ENCODE data around the gene LDAH.

Gene LDAH

DNA sequence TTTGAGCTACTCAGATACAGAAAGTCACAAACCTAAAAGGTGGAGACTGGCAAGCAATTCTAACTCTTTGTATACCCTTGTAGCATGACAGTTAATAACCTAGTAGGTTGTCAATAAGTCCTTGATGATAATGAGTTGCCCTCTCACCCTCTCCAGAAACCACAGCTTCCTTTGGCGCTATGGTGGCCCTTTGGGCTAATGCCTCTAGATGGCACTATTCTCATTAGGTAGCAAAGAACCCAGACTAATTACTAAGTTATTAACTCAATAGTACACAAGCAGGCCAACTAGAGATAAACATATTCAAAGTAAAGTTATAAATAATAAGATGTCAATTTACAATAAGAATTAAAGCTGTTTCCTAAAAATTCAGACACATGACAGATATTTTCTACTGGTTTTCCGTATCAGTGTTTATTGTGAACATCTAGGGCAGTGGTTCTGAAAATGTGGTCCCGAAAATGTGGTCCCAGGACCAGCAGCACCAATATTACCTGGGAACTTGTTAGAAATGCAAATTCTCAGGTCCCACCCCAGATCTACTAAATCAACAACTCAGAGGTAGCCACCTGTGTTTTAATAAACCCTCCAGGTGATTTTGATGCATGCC lies 41.1 kb downstream of the LDAH start:
- DNase-seq (ENCODE audit: low read depth), result peak; percentile 20

DNA sequence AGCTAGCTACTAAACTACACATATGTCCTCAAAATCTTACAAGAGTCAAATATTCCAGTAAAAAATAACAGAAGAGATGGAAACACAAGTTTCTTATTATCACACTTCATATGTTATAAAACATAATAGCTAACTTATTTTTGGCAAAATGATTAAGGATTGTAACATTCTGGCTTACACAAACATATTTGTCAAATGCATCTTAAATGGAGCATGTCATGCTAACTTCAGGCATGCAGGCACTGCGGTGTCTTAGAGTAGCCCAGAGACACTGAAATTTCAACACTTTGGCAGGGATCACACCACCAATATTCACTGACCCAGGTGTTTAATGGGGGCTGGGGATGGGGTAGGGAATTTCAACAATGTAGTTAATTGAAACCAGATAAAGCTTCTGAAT lies 51.6 kb downstream of the LDAH start:
- no peak for DNase-seq (ENCODE audit: low read depth)

DNA sequence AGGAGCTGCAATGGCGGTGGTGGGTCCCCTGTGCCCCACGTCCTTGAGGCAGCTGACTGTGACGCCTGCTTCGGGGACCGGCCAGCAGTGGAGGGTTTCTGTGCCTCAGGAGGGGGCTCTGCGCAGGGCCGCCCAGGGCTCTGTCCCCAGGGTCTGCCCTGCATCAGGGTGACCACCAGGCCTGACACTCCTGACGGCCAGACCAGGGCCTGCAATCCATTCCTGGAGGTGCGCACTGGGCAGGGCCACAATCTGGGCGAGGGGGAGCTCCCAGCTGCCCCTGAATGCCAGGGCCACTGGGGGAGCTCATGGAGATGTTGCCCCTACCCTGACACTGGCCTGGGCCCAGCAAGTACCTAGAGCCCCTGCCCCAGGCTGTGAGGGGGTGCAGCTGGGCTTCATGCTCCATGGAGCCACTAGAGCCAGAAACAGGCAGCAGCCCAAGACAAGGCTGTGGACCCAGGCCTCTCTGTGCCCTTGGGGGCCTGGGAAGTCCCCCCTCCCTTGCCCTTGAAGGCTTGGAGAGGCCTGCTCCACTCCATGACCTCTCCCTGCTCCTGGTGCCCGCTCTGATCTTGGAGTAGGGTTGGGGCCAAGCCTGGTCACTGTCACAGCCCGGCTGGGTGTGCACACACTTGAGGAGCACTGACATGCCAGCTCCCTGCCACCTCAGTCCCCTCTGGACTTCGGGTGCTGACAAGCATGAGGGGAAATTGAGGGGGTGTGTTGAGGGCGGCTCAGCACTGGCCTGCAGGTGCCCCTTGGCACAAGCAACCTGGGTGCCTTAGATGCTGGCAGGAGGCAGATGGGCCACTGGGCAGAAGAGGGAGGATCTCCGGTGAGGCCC lies 55.9 kb downstream of the LDAH start:
- no peak for DNase-seq (ENCODE audit: low read depth)

DNA sequence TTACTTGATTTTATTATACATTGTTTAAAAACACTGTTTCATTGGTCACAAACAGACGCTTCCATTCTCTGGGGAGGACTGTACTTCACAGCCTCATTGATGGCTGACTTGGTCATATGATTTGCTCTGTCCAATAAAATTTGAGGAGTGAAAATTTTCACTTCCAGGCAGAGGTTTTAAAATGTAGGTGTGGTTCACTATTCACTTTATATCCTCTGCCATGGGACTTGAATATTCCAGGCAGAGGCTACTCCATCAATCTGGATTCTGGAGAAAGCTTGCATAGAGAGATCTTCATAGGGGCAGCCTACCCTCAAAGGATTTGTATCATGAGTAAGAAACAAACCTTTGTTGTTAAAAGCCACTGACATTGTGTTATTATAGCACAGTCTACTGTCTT lies 56.7 kb downstream of the LDAH start:
- no peak for DNase-seq (ENCODE audit: low read depth)

DNA sequence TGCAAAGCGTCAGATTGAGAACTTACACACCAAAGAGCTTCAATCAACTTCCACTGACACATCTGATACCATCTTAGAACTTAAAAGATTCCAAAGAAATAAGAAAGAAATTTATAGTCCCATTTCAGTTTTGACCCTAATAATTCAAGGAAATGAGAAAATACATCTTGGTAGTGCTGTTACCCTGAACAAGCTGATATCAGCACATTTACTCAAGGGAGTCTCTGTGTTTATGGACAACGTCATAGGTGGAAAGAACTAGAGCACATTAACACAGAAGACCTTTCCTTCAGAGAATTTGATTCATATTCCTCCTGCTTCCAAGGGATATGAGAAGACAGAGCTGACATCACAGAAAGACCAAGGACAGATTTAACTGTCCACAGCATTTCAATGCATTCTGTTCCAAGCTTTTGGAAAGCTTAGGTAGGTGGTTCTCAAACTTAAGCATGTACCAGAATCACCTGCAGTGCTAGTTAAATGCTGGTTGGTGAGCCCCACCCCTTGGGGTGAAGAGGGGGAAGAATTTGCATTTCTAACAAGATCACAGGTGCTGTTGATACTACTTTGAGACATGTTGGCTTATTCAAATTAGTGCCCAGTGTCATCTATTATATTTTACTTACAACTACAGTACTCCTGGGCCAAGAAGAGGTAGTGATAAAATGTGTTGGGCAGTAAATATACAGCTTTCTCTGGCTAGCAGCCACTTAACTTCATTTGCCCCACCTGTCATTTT lies 59.8 kb downstream of the LDAH start:
- DNase-seq (ENCODE audit: low read depth), result no peak

DNA sequence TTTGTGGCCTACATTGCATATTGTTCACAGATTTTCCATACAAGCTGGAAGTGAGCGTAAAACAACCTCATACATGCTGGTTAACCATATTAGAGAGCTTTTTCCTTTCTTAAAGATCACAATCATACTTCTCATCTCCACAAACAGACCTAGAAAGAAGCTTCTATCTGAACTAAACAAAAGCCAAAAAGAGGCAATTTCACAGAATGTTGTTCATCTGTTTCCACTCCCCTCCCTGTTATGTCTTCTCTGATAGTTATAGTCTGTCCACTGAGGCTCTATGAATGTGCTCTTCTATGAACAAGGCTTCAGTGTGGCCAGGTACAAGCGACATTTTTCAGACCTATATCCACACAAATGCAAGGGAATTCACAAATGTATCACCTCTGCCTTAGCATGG lies 63.4 kb downstream of the LDAH start:
- no peak for DNase-seq (ENCODE audit: low read depth)

DNA sequence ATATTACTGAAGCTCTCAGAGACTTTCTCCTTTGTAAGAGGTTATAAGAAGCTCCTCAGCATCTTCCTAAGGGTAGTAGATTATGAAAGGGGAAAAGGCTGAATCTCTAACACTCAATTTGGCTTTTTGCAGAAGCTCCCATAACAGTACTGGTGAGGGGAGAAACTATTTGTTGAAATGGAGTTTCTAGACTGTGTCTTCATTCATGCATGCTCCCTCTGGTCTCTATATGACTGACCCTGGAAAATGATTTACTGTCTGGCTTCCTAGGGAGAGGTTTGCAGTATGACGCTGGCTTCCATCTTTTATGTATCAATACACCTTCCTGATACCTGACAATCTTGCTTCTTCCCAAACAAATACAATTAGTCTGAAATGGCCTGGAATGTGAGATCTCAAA lies 63.9 kb downstream of the LDAH start:
- DNase-seq (ENCODE audit: low read depth), result no peak

DNA sequence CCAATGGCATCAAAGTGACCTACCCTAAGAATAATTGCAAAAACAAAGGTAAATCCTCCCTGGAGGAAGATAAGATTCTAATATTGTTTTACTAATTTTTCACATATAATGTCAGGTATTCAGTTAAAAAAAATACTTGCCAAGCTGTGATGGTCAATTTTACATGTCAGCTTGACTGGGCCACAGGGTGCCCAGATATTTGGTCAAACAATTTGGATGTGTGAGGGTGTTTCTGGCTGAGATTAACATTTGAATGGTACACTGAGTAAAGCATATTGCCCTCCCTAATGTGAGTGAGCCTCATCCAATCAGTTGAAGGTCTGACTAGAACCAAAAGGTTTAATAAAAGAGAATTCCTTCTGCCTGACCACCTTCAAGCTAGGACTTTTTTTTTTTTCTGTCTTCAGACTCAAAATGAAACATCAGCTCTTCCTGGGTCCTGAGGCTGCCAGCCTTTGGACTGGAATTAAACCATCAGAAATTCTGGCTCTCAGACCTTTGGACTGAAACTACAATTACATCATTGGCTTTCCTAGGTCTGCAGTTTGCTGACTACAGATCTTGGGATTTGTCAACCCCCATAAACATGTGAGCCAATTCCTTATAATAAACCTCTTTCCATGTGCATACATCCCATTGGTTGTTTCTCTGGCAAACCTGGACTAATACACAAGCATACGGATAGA lies 65.4 kb downstream of the LDAH start:
- no peak for DNase-seq (ENCODE audit: low read depth)

DNA sequence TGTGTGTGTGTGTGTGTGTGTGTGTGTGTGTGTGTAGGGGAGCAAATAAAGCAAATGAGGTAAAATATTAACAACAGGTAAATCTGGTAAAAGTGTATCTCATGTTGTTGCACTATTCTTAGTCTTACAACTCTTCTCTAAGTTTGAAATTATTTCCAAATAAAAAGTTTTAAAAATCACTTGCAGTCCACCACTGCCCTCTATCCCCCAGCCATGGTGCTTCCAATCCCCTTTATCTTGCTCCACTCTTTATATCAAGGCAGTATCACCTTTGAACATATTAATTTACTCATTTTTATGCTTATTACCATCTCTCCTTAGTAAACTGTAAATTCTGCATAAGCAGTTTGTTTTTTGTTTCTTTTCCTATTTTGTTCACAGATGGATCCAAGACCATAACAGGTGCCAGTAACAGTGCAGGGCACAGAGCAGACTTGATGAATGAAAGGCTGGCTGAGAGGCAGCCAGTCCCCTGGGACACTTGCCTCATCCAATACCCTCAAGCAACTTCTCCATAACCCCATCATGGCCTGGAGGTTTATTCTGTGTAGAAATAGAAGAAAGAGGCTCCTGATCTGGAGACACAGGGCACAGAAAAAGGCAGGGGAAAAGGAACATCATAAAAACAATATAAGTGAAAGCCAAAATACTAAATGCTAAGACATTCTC lies 67.6 kb downstream of the LDAH start:
- no peak for DNase-seq (ENCODE audit: low read depth)

DNA sequence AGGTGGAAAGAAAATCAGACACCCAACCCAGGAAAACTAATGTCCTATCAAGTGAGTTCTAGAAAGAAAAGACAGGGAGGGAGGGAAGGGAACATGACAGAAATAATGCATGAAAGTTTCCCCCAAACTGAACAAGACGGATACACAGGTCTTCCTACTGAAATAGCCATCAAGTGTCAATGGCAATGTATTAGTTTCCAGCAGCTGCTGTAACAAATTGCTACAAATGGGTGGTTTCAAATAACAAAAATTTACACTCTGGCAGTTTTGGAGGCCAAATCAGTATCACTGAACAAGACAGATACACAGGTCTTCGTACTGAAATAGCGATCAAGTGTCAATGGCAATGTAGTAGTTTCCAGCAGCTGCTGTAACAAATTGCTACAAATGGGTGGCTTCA lies 70.6 kb downstream of the LDAH start:
- DNase-seq (ENCODE audit: low read depth), result no peak

DNA sequence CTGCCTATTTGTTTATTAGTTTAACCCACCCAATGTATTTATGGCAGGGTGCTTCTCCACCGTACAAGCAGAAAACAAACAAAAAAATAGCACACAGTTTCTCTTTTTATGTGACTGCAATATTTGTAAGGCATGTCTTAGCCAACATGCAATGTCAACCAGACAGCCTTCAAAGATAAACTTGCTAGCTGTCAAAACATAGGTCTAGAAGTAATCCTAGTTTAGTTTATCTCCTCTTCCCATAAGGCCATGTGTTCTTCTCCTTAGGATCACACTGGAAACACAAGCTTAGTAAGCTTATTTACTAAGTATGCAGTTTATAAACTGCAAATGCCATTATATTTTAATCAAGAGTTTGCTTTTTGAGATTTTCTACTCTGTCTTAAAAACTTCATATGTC lies 75.6 kb downstream of the LDAH start:
- no peak for DNase-seq (ENCODE audit: low read depth)

DNA sequence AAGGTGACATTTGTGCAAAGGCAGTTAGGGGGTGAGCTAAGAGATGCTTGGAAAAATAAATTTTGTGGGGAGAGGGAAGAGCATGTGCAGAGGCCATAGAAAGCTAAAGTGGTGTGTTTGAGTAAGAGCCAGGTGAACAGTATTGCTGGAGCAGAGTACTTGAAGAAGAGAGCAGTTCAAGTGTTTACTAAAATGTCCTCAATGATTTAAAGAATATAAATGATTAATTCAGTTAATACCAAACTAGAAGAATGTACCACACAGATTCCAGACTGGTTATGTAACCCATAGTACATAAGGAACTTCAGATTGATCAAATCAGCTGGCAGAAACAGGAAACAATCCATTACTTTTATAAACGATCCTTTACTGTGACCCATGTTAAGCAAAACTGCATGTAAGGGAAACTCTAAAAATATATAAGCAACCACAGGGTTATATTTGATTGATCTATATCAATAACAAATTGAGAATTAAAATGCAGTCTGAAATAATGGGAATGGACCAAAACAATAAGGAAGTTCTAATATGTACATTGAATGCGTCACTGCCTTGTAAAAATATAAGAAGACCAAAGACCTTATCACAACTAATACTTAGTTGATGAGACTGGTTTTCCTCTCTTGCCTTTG lies 76.9 kb downstream of the LDAH start:
- no peak for DNase-seq (ENCODE audit: low read depth)

DNA sequence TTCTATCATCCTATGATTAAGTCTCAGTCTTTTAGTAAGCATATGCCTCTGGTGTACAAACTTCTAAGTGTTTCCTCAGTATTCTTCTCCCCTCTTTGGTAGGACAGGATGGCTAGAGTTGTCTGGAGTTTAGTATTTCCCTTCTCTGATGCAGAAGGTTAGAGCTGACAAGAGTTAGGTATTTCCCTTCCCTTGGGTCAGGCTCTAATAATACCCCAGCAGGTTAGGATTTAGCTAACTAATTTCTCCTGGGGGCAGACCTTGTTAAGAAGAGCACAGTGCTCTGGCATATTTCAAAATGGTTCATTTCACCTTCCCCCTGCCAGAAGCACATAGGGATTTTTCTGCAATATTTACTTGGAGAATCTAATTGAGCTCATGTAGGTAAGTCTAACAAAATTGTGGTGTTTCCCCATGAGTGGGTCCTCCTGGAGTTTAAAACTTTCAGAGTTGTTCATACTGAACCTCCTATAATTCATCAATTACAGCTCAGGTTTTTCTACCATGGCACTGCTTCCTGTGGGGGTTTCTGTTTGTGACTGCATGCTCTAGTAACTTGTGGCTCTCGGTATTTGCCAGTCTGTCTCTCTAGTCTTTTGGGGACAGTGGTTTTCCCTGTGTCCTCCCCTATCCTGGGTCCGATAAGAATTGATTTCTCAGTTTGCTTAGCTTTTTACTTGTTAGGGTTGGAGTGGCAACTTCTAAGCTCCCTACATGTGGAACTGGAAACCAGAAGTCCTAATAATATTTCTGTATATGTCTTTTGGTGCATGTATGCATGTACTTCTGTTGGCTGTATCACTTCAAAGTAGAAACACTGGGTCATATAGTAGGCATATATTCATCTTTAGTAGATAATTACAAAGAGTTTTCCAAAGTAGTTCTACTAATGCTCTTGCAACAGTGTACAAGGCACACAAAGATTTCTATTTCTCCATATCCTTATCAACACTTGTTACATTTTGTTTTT lies 78.2 kb downstream of the LDAH start:
- no peak for DNase-seq (ENCODE audit: low read depth)

DNA sequence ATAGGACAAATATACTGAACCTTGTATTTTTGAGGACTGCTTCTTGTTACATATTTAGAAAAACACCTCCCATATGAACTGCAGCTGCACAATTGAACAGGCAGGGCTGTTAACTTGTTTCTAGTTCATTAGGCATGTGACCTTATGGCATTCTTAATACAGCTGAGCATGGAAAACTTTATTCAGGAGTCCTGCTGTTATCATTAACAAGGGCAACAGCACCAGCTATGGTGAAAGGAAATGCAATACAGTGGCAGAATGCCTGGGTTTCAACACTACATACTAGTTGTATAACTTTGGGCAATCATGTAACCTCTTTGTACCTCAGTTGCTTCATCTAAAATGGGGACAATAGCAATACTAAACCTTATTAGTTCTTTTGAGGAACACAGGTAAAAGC lies 84.1 kb downstream of the LDAH start:
- no peak for DNase-seq (ENCODE audit: low read depth)

DNA sequence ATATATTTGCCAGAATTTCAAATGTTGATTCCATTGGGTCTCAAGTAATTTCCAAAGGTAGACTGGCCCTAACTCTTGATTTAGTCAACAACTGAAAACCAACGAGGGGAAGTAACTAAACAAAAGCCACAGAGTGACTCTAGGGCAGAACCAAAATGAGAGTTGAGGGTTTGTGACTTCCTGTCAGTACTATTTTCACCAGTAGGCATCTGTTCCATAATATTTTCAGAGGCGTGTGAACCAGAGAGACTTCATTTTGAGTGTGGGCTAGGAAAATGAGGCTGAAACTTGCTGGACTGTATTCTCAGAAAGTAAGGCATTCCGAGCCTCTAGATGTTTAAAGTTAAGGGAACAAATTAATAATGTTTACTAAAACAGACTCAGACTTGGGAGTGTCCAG lies 85.4 kb downstream of the LDAH start:
- no peak for DNase-seq (ENCODE audit: low read depth)

DNA sequence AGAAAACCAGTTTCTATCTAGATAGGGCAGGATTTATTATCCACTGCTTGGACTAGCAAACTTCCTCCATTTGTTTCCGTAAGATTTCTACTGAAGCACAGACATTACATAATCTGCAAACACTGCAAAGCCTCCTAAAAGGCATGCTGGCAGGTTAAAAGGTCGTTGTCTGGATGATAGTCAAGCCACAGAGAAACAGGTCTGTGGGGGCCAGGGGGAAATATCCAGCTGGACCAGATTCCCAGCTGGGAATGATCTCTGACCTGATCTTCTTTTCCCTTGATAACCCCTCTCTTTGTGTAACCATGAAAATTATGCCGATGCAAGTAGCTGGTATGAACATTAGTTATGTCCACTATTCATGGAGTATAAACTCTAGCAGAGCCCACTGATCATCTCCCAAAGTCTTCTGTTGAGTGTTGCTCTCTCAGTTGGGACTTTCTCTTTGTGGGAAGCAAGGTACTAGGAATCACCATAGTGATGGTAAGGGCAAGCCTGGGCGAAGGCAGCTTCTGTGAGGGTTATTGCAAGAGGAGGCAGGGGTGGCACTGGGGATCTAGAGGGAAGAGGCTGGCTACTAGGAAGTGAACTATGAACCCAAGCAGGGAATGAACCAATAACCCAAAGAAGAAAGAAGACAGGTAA lies 94.7 kb downstream of the LDAH start:
- no peak for DNase-seq (ENCODE audit: low read depth)

DNA sequence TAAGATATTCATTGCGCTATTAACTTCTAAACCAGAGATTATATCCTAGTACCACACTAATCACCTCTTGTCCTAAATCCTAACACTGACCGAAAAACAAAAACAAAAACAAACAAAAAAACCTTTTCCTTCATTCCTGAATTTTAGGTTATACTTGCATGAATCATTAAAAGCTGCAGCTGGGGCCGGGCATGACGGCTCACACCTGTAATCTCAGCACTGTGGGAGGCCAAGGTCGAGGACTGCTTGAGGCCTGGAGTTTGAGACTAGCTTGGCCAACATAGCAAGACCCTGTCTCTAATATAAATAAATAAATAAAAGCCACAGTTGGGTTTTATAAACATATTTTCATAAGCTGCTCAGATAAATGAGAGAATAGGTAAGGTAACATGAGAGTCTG lies 96.0 kb downstream of the LDAH start:
- no peak for DNase-seq (ENCODE audit: low read depth)

DNA sequence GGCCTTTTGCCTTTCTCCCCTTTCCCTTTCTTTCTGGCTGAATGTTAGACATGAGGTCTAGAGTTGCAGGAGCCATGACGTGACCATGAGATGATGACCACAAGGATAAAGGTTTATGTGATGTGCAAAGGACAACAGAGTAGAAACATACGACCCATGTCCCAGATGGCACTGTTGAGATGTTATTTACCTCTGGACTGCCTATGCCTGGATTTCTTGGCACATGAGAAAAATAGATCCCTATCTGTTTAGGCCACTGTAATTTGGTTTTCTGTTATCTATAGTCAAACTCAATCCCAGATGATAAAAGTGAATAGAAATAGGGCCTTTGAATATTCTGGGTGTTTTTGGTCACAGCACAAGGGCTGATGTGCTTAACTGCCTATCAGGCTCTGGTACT lies 97.1 kb downstream of the LDAH start:
- no peak for DNase-seq (ENCODE audit: low read depth)

DNA sequence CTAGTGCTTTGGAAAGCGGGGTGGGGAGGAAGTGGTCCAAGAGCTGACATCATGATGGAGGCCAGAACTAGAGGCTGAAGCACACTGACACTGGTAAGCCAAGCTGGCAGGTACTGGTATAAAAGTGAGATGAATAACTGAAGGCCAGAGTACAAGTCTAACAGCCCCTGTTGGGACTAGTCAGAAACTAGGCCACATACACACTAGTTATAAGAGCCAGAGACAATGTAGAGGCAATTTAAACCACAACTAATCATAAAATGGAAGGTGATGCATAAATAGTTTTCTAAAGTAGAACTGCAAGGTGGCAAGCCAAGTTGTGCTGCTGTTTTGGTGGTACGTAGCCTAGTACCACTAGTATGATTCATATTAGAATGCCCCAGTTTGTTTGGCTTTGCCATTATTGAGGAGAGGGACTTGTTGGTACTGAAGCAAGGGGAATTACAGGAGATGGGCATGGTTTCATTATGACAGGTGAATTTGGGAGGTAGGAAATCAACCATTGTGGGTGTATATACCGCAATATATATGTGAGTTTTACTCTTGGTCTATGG lies 98.3 kb downstream of the LDAH start:
- no peak for DNase-seq (ENCODE audit: low read depth)

DNA sequence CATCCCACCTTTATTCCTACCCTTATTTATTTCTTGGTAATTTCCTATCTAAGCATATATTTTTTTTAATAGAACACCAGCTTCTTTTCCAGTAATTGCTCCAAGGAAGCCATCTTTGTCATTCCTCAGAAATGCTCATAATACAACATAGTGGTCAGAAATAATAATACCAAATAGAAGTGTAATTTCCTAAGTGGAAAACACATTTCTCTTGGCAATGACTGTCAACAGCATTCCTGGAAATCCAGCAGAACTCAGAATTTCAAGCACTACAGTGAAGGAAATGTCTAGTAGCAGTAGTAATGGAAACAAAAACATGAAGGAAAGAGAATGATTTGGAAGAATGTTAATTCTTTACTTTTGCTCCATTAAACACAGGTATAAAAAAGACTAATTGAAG lies 99.4 kb downstream of the LDAH start:
- DNase-seq (ENCODE audit: low read depth), result no peak

All from CMK (cell line).